GM21423 (cell line): Measurements from ENCODE around the gene LAPTM4A.

ENCODE experiments used
- ATAC-seq: cut with Tn5 transposase; IDR thresholded peaks from one replicate; pipeline ENCODE4 v1.9.1; 2021; ENCODE audit warnings: mild to moderate bottlenecking, moderate library complexity; ENCODE audit not compliant: unreplicated experiment

The LAPTM4A gene

DNA sequence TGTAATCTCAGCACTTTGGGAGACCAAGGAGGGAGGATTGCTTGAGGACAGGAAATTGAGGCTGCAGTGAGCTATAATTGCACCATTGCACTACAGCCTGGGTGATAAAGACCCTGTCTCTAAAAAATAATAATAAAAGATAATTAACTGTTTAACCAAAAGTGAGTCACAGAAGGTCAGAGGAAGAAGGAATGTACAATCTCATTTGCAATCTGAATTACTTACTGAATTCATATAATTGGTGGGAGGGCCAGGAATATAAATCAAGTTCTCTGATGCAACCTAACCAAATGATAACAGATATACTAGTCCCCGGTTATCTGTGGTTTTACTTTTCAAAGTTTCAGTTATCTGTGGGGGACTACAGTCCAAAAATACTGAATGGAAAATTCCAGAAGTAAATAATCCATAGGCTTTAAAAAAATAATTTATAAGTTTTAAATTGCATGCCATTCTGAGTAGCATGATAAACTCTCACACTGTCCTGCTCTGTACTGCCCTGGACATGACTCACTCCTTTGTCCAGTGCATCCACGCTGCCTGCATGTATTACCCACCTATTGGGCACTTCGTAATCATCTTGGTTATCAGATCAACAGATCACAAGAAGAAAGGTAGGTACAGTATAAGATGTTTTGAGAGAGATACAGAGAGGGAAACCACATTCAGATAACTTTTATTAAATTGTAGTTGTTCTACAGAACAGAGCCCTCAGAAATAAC is 26.2 kb downstream of the LAPTM4A start:
- ATAC-seq: no peak

DNA sequence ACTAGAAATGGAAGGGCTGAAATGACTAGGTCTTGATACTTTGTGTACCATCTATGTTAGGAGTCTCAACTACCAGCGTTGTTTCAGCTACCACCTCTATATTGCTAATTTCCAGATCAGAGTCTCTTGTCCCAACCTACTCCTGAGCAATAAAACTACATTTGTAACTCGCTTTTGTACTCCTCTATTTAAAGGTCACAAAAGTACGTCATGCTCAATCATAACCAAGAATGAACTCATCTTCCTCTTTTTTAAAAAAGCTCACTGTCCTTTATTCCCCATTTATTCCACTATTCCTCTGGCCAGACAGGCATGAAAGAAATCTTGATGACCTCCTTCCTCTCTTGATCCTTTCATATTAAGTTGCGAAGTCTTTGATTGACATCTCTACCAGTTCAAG is 27.7 kb downstream of the LAPTM4A start:
- ATAC-seq: no peak

DNA sequence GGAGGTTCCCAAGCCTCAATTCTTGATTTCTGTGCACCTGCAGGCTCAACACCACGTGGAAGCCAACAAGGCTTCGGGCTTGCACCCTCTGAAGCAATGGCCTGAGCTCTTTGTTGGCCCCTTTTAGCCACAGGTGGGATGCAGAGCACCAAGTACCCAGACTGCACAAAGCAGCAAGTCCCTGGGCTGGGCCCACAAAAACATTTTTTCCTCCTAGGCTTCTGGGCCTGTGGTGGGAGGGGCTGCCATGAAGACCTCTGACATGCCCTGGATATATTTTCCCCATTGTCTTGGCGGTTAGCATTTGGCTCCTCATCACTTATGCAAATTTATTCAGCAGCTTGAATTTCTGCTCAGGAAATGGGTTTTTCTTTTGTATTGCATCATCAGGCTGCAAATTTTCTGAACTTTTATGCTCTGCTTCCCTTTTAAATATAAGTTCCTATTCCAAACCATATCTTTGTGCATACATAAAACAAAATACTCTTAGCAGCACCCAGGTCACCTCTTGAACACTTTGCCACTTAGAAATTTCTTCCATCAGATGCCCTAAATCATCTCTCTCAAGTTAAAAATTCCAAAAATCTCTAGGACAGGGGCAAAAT is 29.9 kb downstream of the LAPTM4A start:
- ATAC-seq: no peak

DNA sequence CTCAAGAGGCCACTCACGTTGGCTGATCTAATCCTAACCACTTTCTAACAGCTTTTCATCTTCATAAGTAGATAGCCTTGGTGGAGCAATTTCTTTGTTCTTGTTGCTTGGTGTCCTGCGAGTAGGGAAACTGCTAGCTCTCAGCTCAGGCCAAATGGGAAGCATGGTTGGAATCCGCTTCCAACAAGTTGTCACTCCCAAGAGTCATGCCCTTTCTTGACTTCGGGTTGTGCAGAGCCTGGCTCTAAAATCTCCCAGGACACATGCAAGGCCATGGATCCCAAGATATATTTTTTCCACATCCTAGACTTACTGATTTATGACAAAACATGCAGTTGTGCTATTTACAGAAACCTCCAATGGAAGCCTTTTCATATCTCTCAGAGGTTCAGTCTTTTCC is 31.7 kb downstream of the LAPTM4A start:
- no peak for ATAC-seq

DNA sequence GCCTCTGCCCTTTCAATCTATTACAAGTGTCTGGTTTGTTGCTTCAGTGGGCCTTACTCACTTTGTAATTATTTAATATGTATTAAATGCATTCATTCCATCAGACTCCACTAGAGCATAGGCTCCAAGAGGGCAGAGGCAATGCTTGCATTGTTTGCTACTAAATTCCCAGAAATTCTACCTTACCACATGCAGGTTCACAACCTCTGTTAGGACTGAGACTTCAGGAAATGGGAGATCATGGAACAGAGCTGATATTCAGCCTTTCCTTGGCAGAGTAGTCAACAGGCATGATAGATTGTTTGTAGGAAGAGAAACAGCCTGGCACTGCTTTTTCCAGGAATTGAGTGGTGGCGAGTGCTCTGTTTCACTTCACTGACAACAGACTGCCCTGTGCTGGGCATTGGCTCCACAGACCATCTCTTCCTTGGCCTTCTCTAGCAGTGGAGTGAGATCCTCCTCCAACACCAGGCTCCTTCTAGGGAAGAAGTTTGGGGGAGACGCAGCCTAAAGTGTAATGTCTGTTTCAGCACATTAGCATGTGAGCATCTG is 32.8 kb downstream of the LAPTM4A start:
- no peak for ATAC-seq

DNA sequence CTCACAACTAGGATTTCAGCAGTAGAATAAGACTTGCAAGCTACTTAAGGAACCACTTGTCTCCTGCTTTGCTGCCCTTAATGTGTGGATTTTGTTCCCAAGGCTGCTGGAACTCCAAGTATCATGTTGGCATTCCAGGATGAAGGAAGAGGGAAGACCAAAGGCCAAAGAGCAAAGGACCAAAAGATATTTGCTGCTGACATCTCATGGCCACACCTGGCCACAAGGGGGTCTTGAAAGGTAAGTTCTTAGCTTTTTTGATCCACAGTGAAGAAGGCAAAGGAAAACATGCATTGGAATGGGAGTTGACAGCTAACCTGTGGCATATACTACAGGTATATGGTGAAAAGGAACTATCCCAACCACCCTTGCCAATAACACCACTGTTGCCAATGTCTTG is 35.1 kb downstream of the LAPTM4A start:
- ATAC-seq: no peak

DNA sequence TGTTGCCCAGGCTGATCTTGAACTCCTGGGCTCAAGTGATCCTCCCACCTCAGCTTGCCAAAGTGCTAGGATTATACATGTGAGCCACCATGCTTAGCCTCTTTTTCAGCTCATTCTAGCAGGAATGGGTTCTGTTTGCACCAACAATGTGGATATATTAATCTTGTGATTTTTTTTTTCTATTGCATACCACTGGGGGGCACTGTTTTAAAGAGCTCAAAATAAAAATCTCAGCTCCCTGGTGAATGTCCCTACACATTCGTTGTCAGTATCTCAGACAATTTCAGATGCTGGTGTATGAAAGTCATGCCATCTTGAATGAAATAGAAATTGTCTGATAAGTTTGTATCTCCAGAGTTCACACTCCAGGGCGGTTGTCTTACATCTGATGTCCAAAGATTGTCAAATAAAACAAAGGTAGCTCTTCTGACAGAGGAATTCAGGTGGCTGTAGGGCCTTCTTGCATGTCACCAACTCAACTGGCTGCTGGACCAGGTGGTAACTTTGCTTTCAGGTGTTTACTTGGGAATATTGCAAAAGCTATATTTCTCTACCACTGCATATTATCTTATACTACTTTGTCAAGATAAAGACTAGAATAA is 35.8 kb downstream of the LAPTM4A start:
- no peak for ATAC-seq

DNA sequence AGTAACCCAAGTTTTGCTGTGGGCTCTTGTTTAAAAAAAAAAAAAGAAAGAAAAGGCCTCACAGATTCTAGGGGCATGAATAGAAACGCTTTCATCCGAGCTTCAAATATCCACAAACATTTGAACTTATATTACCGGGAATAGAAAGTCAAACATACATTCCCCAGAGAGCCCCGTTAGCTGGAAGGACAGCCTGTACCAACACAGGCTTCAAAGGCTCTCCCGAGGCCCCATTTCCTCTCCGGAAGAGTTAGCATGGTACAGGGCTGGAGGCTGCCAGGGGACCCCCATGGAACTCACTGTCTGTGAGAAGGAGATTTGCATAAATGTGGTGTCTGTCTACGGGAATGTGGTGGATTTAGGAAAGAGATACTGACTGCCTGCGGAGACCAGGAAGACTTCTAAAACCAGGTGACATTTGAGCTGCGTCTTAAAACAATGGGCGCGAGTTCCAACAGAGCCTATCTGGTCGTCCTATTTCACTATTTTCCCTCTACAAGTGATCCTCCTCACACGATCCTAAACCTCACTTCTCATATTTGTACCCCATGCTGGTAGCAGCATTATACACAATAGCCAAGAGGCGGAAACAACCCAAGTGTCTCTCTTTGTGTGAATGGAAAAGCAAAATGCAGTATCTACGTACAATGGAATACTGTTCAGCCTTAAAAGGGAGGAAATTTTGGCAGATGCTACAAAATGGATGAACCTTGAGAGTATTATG is 38.1 kb downstream of the LAPTM4A start:
- ATAC-seq: no peak

DNA sequence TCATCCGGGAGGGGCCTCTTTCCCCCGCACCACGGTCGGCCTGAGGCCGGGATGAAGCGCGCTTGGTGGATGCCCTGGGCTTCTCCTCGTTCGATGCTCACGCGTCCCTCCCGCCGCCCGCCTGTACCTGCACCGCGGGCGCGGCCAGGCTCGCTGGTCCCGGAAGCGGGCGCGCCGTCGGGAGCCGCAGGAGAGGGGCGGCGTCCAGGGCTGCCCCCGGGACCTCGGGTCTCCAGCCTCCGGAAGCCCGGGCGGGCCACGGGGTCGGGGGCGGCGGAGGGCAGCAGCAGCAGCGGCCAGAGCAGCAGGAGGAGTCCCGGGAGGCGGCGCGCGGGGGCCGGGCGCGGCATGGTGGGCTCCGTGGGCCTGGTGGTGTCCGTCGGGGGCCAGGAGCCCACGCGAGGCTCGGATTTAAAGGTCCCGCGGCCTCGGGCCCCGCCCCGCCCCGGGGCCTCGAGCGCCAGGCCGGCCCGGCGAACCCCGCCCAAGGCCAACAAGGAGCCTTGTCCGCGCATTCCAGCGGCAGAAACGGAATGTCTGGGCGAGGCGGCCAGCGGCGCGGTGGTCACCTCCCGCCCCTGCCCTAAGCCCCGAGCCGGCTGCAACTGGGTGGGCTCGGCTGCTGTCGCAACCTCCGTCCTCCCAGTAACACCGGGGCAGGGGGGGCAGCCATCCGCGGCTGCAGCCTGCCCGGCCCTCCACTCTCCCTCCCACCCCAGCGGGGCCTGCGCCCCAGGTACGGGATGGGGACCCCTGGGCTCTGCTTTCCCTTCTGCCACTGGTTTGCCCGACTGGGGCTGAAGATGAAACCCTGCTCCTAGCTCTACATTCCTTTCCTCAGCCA is 38.9 kb downstream of the LAPTM4A start, which contains the start of gene MATN3:
TSS of gene MATN3 (minus strand) at position 387 of the 844 bp plus-strand sequence. CDS start at position 350, 37 bp downstream.
- no peak for ATAC-seq

DNA sequence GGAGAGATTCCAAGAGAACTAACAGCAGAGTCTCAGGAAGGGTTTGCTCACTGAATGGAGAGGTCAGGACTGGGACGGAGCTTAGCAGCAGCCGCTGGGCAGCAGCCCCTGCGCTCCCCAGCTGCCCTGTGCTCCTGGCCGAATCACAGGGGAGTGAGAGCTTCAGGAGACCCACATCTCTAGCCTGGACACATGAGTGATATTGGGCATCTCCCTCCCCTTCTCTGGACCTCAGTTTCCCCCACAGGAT is 39.5 kb downstream of the LAPTM4A start:
- ATAC-seq: no peak

DNA sequence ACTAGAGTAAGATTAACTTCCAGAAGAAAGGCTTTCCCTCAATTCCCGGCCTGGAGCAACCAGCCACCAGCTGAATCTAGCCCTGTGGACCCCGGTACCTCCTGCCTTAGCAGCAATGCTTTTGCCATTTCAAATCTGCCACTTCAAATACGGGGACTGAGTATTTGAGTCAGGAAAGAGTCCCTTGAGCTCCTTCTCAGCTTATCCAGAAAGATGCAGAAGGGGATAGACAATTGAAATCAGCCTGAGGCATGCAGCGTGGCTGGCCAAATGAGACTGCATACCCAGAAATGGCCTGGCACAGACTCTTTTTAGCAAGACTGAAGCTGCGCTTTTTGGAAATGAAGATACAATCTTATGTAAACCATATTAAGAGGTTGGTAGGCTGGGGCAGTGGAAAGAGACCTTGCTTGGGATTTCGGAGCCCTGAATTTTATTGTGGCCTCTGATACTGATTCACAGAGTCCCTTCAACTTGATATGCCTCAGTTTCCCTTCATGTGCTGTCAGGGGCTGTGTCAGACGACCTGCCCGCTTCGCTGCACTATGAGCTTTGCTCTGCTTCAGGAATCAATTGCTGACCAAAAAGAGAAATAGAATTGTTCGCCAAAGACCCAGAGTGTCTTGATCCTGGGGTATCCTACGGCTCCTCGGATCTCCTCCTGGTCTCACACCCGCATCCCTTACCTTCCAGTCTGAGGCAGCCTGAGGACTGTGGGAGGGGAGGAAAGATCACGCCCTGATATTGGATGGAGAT is 40.0 kb downstream of the LAPTM4A start:
- no peak for ATAC-seq

DNA sequence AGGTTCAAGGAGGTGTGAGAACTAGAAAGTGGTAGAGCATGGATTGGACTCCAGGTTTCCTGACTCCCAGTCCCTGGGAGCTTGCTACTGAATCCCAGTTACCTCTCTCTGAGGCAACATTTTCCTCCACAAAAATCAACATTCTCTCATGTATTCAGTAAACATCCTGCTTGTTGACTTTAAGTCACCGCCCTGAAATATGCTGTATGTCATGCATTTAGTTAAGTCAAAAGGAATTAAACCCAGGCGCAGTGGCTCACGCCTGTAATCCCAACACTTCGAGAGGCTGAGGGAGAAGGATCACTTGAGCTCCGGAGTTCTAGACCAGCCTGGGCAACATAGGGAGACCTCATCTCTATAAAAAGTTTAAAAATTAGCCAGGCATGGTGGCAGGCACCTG is 42.7 kb downstream of the LAPTM4A start:
- ATAC-seq: no peak

DNA sequence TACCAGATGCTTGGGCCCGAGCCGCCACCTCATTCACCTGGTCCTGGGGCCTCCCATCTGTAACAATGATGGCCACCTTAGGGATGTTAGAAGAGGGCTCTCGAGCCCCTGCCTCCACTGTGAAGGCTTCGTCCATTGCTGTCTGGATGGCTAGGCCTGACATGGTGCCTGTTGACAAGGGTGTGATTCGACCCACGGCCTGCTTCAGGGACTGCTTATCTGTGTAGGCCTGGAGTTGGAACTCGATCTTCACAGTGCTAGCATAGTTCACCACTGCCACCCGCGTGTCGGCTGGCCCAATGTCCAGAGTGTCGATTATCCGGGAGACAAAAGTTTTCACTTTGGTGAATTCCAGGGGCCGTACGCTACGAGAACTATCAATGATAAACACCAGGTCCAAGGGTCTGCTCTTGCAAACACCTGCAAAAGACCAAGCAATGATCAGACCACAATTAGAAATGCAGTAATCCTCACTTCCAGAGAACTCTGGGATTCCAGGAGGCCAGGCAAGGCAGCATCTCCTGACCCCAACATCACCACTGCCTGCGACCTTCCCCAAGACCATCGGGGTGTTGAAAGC is 45.4 kb downstream of the LAPTM4A start:
- ATAC-seq: no peak

DNA sequence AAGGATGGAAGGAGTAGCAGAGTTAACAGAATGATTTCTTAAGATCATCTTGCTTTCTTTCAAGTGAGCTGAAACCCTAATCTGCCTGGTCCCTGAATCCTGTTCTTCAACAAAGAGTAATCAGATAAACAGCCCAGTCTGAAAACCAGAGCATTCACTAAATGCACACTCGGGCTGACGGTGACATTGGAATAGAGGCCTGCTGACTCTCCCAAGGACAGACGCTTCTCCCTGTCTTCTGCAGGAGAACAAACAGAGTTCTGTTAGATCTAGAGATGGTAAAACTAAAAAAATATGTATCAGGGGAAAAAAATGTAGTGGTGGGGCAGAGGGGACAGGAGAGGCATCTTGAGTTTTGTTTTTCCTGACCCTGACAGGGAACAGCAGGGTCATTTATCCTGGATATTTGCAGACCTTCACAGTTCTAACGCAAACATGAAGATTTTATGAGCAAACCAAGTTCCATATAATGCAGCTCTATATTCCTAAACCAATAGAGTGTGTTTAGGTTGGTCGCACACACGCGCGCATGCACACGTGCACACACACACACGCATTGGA is 46.3 kb downstream of the LAPTM4A start:
- ATAC-seq: no peak

DNA sequence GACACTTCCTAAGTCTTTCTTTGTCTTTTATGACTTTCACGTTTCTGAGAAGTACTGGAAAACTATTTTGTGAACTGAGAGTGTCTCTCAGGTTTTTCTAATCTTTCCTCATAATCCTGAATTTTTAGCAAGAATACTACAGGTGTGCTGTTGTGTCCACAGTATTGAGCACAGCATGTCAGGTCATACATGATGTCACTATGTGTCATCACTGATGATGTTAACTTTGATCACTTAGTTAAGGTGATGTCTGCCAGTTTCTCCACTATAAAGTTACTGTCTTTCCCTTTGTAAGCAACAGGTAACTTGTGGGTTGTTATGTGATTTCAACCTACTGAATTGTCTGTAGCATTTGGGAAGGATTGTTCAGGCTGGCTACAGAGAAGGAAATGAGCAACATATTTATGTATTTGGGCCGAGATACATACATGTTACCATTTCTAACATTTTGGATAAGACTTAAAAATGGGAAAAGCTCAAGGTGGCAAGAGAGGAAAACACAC is 50.0 kb downstream of the LAPTM4A start:
- ATAC-seq: no peak

DNA sequence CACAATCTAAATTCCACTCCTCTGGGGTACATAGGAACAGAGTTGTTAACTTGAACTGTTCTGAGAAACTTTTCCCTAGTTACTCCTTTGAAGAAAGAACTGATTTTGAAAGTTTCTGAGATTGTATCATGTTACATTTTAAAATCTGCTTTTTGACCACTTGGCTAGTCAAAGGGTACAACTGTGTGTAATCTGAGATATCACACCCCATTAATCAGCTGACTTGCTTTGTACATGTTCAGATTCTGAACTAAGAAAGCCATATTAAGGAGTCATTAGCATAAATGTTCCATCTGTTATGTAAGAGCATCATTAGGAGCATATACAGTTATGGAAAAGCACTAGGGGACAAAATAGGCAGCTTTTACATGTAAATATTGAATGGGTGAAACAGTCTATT is 57.7 kb downstream of the LAPTM4A start:
- ATAC-seq: no peak

DNA sequence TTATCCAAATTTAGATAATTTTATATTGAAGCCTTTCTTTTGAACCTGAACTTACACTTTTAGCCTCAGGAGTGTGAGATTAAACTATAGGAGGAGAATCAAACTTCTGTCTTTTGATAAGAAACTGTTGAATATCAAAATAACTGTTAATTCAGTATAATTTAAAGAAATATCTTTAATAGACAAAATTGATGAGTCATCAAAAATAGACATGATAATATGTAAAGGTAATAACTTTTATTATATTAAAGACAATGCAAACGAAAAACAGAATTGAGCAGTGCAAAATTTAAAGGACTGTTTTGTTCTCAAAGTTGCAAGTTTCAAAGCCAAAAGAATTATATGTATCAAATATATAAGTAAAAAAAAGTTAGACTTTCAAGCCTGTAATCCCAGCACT is 59.5 kb downstream of the LAPTM4A start:
- ATAC-seq: no peak

DNA sequence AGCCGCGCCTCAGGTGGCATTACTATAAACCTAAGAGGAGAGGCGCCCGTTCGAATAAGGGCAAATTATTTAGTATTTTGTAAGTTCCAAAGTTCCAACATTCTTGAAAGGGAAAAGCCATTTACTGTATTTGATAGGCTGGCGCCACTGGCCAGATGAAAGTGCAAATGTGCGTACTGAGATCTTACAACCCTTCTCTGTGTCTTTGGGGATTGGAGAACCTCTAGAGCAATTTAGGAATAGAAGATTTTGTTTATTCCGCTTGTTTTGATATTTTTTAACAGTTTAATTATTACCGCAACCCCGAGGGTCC is 61.1 kb downstream of the LAPTM4A start:
- no peak for ATAC-seq

DNA sequence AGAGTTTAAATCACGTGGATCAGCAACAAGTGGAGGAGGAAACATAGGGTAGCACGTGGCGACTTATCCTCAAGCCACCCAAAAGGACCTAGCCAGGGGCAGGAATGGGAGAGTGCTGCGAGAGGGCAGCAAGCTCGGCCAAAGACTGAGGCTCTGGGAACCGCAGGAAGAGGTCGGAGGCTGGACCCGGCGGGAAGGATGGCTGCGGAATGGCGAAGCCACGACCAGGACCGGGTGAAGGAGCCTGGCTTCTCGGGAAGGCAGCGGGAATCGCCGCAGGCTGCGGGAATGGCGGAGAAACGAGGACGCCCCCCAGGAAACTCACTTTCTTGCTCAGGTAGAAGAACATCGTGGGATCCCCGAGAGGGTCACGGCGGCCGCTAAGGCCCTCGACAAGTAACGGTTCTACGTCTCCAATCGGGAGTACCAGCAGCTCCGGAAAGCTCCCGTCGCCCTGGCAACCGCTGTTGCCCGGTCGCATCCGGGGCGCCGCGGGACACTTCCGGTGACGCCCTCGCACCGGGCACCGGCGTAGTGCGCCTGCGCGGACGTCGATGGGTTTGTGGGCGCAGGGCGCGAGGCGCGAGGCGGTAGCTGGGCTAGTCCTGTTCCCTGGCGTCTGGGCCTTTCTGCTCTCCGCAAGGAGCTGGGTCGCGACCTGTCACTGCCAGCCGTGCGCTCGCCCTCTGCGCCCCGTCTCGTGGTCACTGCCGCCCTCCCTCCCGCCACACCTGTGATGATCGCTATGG is 61.6 kb downstream of the LAPTM4A start, which contains the start of gene WDR35:
TSS of gene WDR35 (minus strand) at position 439 of the 749 bp plus-strand sequence. CDS start at position 349, 90 bp downstream.
- ATAC-seq: peak; percentile 94
